C4-2B (cell line): ENCODE data around the gene SYNGR3.
A peak's percentile ranks its signal among the peaks of the same experiment; 100 is the strongest.

Source experiments
- H3K27ac ChIP-seq: fragments of 450-650 bp; 2 replicates; pipeline ENCODE4 v1.5.1; 2017
- ZFX ChIP-seq: fragments of 450-650 bp; IDR thresholded peaks from 2 replicates; pipeline ENCODE4 v1.6.1; 2017
- TF ChIP-seq, protein P1 (sequence below): fragments of 450-650 bp; conservative IDR thresholded peaks from 2 replicates; pipeline ENCODE4 v1.5.1; 2017; ENCODE audit warnings: mild to moderate bottlenecking

SYNGR3 gene

DNA sequence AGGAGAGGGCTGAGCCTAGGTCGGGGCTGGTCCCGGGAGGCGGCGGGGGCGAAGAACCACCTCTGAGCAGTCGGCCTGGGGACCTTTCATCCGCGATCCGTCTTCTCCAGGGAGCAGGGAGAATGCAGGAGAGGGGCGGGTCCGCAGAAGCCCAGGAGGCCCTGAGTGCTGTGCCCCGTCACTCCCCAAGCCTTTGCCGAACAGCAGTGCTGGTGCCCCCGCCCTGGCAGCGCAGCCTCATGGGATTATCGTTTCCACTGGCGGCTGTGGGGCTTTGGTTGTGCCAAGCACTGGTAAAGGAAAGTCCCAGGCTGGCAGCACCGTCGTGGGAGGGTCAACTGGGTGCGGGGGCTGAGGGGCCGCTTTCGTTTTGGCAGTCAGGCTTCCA, 17.3 kb upstream of the SYNGR3 start:
- peak overlapping the region; percentile 89 for H3K27ac ChIP-seq
- TF ChIP-seq, protein P1, sequence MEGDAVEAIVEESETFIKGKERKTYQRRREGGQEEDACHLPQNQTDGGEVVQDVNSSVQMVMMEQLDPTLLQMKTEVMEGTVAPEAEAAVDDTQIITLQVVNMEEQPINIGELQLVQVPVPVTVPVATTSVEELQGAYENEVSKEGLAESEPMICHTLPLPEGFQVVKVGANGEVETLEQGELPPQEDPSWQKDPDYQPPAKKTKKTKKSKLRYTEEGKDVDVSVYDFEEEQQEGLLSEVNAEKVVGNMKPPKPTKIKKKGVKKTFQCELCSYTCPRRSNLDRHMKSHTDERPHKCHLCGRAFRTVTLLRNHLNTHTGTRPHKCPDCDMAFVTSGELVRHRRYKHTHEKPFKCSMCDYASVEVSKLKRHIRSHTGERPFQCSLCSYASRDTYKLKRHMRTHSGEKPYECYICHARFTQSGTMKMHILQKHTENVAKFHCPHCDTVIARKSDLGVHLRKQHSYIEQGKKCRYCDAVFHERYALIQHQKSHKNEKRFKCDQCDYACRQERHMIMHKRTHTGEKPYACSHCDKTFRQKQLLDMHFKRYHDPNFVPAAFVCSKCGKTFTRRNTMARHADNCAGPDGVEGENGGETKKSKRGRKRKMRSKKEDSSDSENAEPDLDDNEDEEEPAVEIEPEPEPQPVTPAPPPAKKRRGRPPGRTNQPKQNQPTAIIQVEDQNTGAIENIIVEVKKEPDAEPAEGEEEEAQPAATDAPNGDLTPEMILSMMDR: no peak
- no peak for TF ChIP-seq ZFX

DNA sequence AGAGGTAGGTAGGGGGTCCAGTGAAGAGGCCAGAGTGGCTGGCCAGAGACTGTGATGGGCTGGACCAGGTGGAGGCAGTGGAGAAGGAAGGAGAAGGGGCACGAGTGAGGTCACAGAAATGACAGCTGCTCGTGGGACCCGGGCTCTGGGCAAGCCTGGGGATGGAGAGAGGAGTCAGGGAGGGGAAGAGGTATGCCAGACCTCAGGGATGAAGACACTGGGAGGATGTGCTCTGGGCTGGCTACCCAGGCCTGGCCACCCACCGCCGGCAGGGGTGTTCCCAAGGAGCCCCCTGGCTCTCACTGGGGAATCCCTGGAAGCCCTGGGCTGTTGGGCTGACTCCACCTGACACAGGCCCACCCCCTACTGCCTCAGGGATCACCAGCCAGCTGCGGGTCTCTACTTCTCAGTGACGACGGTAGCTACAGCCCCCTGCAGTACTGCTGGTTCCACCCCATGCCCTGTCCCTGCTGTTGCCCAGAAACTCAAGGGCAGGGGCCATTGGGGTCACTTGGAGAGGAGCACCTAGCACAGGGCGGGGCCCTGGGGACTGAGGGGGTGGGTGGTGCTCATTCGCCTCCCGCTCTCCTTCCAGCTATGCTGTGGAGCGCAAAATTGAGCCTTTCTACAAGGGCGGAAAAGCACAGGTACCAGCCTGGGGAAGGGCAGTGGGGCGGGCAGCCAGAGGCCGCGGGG, 16.2 kb upstream of the SYNGR3 start:
- no peak for TF ChIP-seq ZFX
- TF ChIP-seq, protein P1: no peak
- no peak overlapping the region; the same call in 1 of the 2 replicates for H3K27ac ChIP-seq

DNA sequence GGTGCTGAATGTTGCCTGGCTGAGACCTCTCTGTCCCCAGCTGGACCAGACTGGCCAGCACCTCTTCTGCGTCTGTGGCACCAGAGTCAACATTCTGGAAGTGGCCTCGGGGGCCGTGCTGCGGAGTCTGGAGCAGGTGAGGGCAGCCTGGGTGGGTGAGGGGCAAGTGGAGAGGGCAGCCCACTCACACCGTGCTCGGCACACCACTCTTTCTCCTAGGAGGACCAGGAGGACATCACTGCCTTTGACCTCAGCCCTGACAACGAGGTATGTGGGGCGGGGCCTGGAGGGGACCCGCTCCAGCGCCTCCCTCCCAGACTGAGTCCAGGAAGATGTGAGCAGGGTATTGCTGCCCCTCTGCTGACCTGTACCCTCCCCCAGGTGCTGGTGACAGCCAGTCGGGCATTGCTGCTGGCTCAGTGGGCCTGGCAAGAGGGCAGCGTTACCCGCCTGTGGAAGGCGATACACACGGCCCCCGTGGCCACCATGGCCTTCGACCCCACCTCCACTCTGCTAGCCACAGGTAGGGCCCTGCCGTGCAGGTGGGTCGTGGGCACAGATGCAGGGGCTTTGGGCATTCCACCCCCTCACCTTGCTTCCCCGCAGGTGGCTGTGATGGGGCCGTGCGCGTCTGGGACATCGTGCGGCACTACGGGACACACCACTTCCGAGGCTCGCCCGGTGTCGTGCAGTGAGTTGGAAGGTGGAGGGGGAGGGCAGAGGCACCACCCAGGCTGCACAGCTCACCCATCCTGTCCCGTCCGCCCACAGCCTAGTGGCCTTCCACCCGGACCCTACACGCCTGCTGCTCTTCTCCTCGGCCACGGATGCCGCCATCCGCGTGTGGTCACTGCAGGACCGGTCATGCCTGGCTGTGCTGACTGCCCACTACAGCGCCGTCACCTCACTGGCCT, 15.4 kb upstream of the SYNGR3 start:
- no peak for TF ChIP-seq ZFX
- TF ChIP-seq, protein P1: no peak
- H3K27ac ChIP-seq: no peak overlapping the region

DNA sequence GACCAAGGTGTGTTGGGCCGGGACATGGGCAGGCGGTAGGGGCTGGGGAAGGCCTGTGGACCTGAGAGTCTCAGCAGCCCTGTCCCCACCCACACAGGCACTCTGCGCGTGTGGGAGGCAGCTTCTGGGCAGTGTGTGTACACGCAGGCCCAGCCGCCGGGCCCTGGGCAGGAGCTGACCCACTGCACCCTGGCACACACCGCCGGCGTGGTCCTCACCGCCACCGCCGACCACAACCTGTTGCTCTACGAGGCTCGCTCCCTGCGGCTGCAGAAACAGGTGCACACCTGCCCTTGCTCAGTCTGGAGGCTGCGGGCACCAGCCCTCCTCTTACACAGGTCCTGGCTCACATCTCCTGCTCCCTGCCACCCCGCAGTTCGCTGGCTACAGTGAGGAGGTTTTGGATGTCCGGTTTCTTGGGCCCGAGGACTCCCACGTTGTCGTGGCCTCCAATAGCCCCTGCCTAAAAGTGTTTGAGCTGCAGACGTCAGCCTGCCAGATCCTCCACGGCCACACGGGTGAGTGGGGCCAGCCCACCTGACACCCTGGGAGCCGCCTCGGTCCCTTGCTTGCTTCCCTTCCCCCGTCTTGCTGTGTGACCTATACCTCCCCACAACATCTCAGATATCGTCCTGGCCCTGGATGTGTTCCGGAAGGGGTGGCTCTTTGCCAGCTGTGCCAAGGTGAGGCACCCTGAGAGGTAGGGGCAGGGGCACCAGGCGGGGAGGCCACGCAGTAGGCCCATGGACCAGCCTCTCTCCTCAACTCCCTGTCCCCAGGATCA, 14.1 kb upstream of the SYNGR3 start:
- TF ChIP-seq, protein P1: no peak
- no peak for TF ChIP-seq ZFX

DNA sequence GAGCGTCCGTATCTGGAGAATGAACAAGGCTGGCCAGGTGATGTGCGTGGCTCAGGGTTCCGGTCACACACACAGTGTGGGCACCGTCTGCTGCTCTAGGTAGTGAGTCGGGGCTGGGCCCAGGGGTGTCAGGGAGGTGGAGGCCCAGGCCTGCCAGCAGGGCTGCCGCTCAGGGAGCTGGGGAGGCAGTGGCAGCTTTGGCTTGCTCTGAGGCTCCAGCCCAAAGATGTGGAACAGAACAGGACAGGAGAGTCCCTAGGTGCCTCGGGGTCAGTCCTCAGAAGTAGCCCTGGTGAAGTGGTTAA, 13.6 kb upstream of the SYNGR3 start:
- no peak for TF ChIP-seq ZFX
- TF ChIP-seq, protein P1: no peak
- H3K27ac ChIP-seq: no peak overlapping the region

More for the DNA sequence above, 14.1 kb upstream of the SYNGR3 start:
- H3K27ac ChIP-seq: no peak overlapping the region

DNA sequence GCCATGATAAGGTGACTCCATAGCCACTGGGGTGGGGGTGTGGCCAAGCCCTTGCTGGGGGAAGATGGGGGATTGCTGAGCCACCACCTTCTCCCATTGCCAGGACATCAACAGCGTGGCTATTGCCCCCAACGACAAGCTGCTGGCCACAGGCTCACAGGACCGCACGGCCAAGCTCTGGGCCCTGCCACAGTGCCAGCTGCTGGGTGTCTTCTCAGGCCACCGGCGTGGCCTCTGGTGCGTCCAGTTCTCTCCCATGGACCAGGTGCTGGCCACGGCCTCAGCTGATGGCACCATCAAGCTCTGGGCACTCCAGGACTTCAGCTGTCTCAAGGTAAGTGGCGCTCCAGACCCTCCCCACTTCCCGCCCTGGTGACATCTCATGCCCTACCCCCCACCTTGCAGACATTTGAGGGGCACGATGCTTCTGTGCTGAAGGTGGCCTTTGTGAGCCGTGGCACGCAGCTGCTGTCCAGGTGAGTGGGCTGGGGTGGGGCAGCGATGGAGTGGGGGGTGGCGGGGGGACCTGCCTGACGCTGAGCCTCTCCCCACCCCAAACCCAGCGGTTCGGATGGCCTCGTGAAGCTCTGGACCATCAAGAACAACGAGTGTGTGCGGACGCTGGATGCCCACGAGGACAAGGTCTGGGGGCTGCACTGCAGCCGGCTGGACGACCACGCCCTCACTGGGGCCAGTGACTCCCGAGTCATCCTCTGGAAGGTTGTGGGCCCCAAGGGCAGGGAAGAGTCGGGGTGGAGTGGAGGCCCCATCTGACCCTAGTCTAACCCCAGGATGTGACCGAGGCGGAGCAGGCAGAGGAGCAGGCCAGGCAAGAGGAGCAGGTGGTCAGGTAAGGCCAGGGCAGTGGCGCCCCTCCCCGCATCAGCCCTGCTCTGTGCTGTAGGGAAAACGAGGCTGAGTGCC, 12.6 kb upstream of the SYNGR3 start:
- no peak overlapping the region for H3K27ac ChIP-seq
- no peak for TF ChIP-seq ZFX
- TF ChIP-seq, protein P1: no peak
